ENCODE measurements around the gene C1QTNF6.

DNA sequence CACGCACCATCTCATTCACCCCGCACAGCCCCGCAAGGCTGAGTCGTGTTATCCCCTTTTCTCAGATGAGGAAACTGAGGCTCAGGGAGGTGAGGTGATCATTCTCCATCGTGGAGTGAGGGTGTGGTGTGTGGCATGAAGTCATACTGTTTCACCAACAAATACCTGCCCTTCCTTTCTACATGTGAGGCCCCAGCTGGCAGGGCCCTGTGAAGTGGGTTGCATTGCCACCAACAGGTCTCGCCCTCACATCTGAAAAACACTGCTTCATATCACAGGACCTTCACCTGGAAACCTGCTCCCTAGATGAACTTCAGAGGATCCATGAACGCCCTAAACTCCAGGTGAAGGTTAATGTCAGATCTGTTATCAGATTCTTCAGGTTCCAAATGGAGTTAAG, 19.9 kb upstream of the C1QTNF6 start:
- TF ChIP-seq, protein P1, sequence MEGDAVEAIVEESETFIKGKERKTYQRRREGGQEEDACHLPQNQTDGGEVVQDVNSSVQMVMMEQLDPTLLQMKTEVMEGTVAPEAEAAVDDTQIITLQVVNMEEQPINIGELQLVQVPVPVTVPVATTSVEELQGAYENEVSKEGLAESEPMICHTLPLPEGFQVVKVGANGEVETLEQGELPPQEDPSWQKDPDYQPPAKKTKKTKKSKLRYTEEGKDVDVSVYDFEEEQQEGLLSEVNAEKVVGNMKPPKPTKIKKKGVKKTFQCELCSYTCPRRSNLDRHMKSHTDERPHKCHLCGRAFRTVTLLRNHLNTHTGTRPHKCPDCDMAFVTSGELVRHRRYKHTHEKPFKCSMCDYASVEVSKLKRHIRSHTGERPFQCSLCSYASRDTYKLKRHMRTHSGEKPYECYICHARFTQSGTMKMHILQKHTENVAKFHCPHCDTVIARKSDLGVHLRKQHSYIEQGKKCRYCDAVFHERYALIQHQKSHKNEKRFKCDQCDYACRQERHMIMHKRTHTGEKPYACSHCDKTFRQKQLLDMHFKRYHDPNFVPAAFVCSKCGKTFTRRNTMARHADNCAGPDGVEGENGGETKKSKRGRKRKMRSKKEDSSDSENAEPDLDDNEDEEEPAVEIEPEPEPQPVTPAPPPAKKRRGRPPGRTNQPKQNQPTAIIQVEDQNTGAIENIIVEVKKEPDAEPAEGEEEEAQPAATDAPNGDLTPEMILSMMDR (IDR thresholded peaks at IDR 0.05; ENCODE audit: low read depth, low read length, missing input control) = no peak
- no peak for TF ChIP-seq TAF1 (conservative IDR thresholded peaks at IDR 0.05)
